IMR-90 (cell line): ENCODE results near the gene NUCB1. TPM values are rescaled to one million over a fixed set of nuclear protein-coding genes. Genes with fewer than 3 reads are reported as not detected.

Experiments
- ATAC-seq: fragments of 200-7000 bp; cut with Tn5 transposase; 2 replicates; pipeline ENCODE4 v1.9.1; 2020; ENCODE audit warnings: low read depth, mild to moderate bottlenecking, moderate library complexity
- BruUV-seq: library from RNA; stranded (reverse); fragments of 400-500 nt; replicated peaks from 2 replicates; lab custom pipeline; 2021; lab: Mats Ljungman, UMichigan
- CTCF ChIA-PET: fragments of 300-600 bp; formaldehyde crosslinking; extraction: SDS; loops from one replicate; lab custom pipeline; 2021; ENCODE audit warnings: antibody characterized with exemption; lab: Yijun Ruan, JAX
- POLR2A ChIA-PET: fragments of 300-600 bp; sonication (Branson Sonifier 250); formaldehyde crosslinking; loops from one replicate; lab custom pipeline; 2022; ENCODE audit warnings: antibody characterized with exemption; ENCODE audit not compliant: unreplicated experiment; lab: Charles Lee
- DNase-seq: peaks from one replicate; pipeline ENCODE4 v3.0.0; 2013
- H2AFZ ChIP-seq: replicated peaks from 2 replicates; pipeline ENCODE3; 2013; ENCODE audit warnings: low read length, mild to moderate bottlenecking; ENCODE audit not compliant: poor library complexity
- H2AK5ac ChIP-seq: 2 replicates; pipeline ENCODE4 v1.6.1; 2013; ENCODE audit warnings: low read depth, low read length, inconsistent platforms
- H2AK9ac ChIP-seq: replicated peaks from 2 replicates; pipeline ENCODE3; 2013; ENCODE audit warnings: mild to moderate bottlenecking, low read depth, low read length, moderate library complexity; ENCODE audit not compliant: poor library complexity
- H2BK120ac ChIP-seq: 2 replicates; pipeline ENCODE4 v1.6.1; 2013; ENCODE audit warnings: low read depth, low read length, inconsistent platforms
- H2BK15ac ChIP-seq: 3 replicates; pipeline ENCODE4 v1.6.1; 2013; ENCODE audit warnings: low read depth, low read length, inconsistent platforms
- H2BK20ac ChIP-seq: 2 replicates; pipeline ENCODE4 v1.6.1; 2013; ENCODE audit warnings: low read depth, mild to moderate bottlenecking, inconsistent platforms, low read length, moderate library complexity
- H2BK5ac ChIP-seq: 2 replicates; pipeline ENCODE4 v1.6.1; 2013; ENCODE audit warnings: mild to moderate bottlenecking, low read depth, low read length, inconsistent platforms; ENCODE audit not compliant: poor library complexity, severe bottlenecking
- H3K14ac ChIP-seq: replicated peaks from 2 replicates; pipeline ENCODE4 v1.6.1; 2013; ENCODE audit warnings: low read depth, low read length, inconsistent platforms
- H3K18ac ChIP-seq: 2 replicates; pipeline ENCODE4 v1.6.1; 2013; ENCODE audit warnings: low read depth, low read length, control low read depth
- H3K23ac ChIP-seq: 2 replicates; pipeline ENCODE4 v1.6.1; 2013; ENCODE audit warnings: low read depth, low read length, inconsistent platforms
- H3K27ac ChIP-seq: 2 replicates; pipeline ENCODE4 v1.5.1; 2013; ENCODE audit warnings: mild to moderate bottlenecking, control low read depth, low read length; ENCODE audit not compliant: insufficient read depth
- H3K27me3 ChIP-seq: 2 replicates; pipeline ENCODE4 v1.6.1; 2013; ENCODE audit warnings: low read length; ENCODE audit not compliant: control insufficient read depth, insufficient read depth
- H3K36me3 ChIP-seq: 2 replicates; pipeline ENCODE4 v1.6.1; 2013; ENCODE audit warnings: low read length, mixed read lengths; ENCODE audit not compliant: control insufficient read depth, insufficient read depth
- H3K4ac ChIP-seq: 2 replicates; pipeline ENCODE4 v1.6.1; 2013; ENCODE audit warnings: low read depth, low read length, inconsistent platforms
- H3K4me1 ChIP-seq: 2 replicates; pipeline ENCODE4 v1.6.1; 2013; ENCODE audit warnings: low read length, mixed read lengths; ENCODE audit not compliant: control insufficient read depth, insufficient read depth
- H3K4me2 ChIP-seq: 2 replicates; pipeline ENCODE4 v1.6.1; 2013; ENCODE audit warnings: low read depth, mild to moderate bottlenecking, control low read depth, low read length, moderate library complexity
- H3K4me3 ChIP-seq: 2 replicates; pipeline ENCODE4 v1.5.1; 2013; ENCODE audit warnings: low read depth, mild to moderate bottlenecking, control low read depth, low read length, moderate library complexity; ENCODE audit not compliant: insufficient read depth
- H3K56ac ChIP-seq: 2 replicates; pipeline ENCODE4 v1.6.1; 2013; ENCODE audit warnings: low read length, inconsistent platforms; ENCODE audit not compliant: insufficient read depth; ENCODE audit errors: extremely low read depth
- H3K79me1 ChIP-seq, 2 experiments: 2 replicates each; pipeline ENCODE4 v1.6.1; 2013; ENCODE audit warnings: low read length in 2 of 2, inconsistent platforms in 1 of 2, low read depth in 1 of 2
- H3K9ac ChIP-seq: 2 replicates; pipeline ENCODE4 v1.6.1; 2013; ENCODE audit warnings: low read depth, low read length, control low read depth
- H3K9me1 ChIP-seq: 2 replicates; pipeline ENCODE4 v1.6.1; 2013; ENCODE audit warnings: low read length, inconsistent platforms; ENCODE audit not compliant: insufficient read depth
- H3K9me3 ChIP-seq: 2 replicates; pipeline ENCODE4 v1.6.1; 2013; ENCODE audit warnings: low read length; ENCODE audit not compliant: control insufficient read depth, insufficient read depth
- H4K20me1 ChIP-seq: 2 replicates; pipeline ENCODE4 v1.6.1; 2013; ENCODE audit warnings: low read length, inconsistent platforms; ENCODE audit not compliant: insufficient read depth
- H4K5ac ChIP-seq: 2 replicates; pipeline ENCODE4 v1.6.1; 2013; ENCODE audit warnings: mild to moderate bottlenecking, low read depth, low read length, control low read depth
- H4K8ac ChIP-seq, 2 experiments: 2 replicates each; pipeline ENCODE4 v1.6.1; 2013; ENCODE audit warnings: low read depth in 2 of 2, low read length in 2 of 2, control low read depth in 1 of 2, inconsistent platforms in 1 of 2
- H4K91ac ChIP-seq: 2 replicates; pipeline ENCODE4 v1.6.1; 2013; ENCODE audit warnings: low read depth, low read length, inconsistent platforms; ENCODE audit not compliant: insufficient read depth
- BHLHE40 ChIP-seq: fragments of 150-350 bp; IDR thresholded peaks from 2 replicates; pipeline ENCODE4 v1.6.1; 2016; ENCODE audit warnings: mild to moderate bottlenecking, low read depth, low read length
- CEBPB ChIP-seq: IDR thresholded peaks from 2 replicates; pipeline ENCODE4 v1.6.1; 2012; ENCODE audit warnings: low read depth, low read length, improper control_type of control experiment
- CHD1 ChIP-seq: IDR thresholded peaks from 2 replicates; pipeline ENCODE4 v1.6.1; 2012; ENCODE audit warnings: low read depth, low read length, improper control_type of control experiment
- FOS ChIP-seq: fragments of 150-350 bp; IDR thresholded peaks from 2 replicates; pipeline ENCODE4 v1.6.1; 2016; ENCODE audit warnings: low read depth, low read length
- MAFK ChIP-seq: IDR thresholded peaks from 2 replicates; pipeline ENCODE4 v1.6.1; 2012; ENCODE audit warnings: low read depth, low read length, improper control_type of control experiment
- MAZ ChIP-seq: IDR thresholded peaks from 2 replicates; pipeline ENCODE4 v1.6.1; 2012; ENCODE audit warnings: low read depth, mild to moderate bottlenecking, low read length, improper control_type of control experiment, moderate library complexity, borderline replicate concordance
- MXI1 ChIP-seq: IDR thresholded peaks from 2 replicates; pipeline ENCODE4 v1.6.1; 2012; ENCODE audit warnings: low read depth, mild to moderate bottlenecking, low read length, moderate library complexity, borderline replicate concordance
- NFE2L2 ChIP-seq: fragments of 150-350 bp; IDR thresholded peaks from 2 replicates; pipeline ENCODE4 v1.6.1; 2016; ENCODE audit warnings: low read depth, mild to moderate bottlenecking, low read length
- POLR2A ChIP-seq: IDR thresholded peaks from 2 replicates; pipeline ENCODE4 v1.6.1; 2012; ENCODE audit warnings: mild to moderate bottlenecking, low read depth, low read length
- RAD21 ChIP-seq: IDR thresholded peaks from 2 replicates; pipeline ENCODE4 v1.6.1; 2012; ENCODE audit warnings: low read length, improper control_type of control experiment
- RCOR1 ChIP-seq: IDR thresholded peaks from 2 replicates; pipeline ENCODE4 v1.6.1; 2012; ENCODE audit warnings: mild to moderate bottlenecking, low read length, improper control_type of control experiment; ENCODE audit not compliant: insufficient replicate concordance
- RFX5 ChIP-seq: IDR thresholded peaks from 2 replicates; pipeline ENCODE4 v1.8.0; 2012; ENCODE audit warnings: low read depth, mild to moderate bottlenecking, low read length, moderate library complexity
- SMC3 ChIP-seq: fragments of 150-350 bp; IDR thresholded peaks from 2 replicates; pipeline ENCODE4 v1.6.1; 2016; ENCODE audit warnings: low read depth, mild to moderate bottlenecking, antibody characterized with exemption, low read length, moderate library complexity
- WGBS, 2 experiments: methylation state at CpG; one replicate each; pipeline versions ENCODE4 v1.1.5 to v1.1.7; 2013; ENCODE audit warnings: missing lambda C conversion rate in 2 of 2; ENCODE audit not compliant: insufficient read length in 1 of 2; ENCODE audit errors: extremely low coverage in 2 of 2; 5-methylcytosine and 5-hydroxymethylcytosine counted together
- dilution Hi-C: fragments of 300-500 bp; cut with HindIII; formaldehyde crosslinking; loops from one replicate; pipeline ENCODE4 v1.14.3; 2018; ENCODE audit warnings: low sequenced_read_pairs; ENCODE audit not compliant: unreplicated experiment
- in situ Hi-C: fragments of 300-500 bp; cut with MboI; formaldehyde crosslinking; loops from 3 replicates; pipeline ENCODE4 v1.14.3; 2019; ENCODE audit warnings: low sequenced_read_pairs, inconsistent platforms, mixed read lengths
- intact Hi-C: fragments of 100-400 bp; cut with micrococcal nuclease; formaldehyde crosslinking; loops from 2 replicates; pipeline ENCODE4 v1.10.0; 2022
- polyA plus RNA-seq, 3 experiments: library from polyadenylated mRNA; depleted of rRNA; stranded (reverse); fragments of >200 nt; gene quantifications; 2 replicates each; pipeline ENCODE4 v1.2.3, GENCODE V29; 2012; ENCODE audit warnings: low replicate concordance in 1 of 3
- total RNA-seq: library from RNA; depleted of rRNA; stranded (reverse); fragments of >200 nt; gene quantifications from 2 replicates; pipeline ENCODE4 v1.2.3, GENCODE V29; 2012
- TF ChIP-seq, protein P1 (sequence below): fragments of 150-350 bp; IDR thresholded peaks from 2 replicates; pipeline ENCODE4 v1.6.1; 2016; ENCODE audit warnings: low read depth, mild to moderate bottlenecking, low read length, moderate library complexity, borderline replicate concordance
- TF ChIP-seq, protein P2 (sequence below): fragments of 150-350 bp; IDR thresholded peaks from 2 replicates; pipeline ENCODE4 v1.6.1; 2017; ENCODE audit warnings: mild to moderate bottlenecking, antibody characterized with exemption, low read length, low read depth
- TF ChIP-seq, protein P3 (sequence below): conservative IDR thresholded peaks from 2 replicates; pipeline ENCODE4 v1.5.1; 2012; ENCODE audit warnings: mild to moderate bottlenecking, low read depth, low read length, improper control_type of control experiment

Gene NUCB1
- total and polyA plus RNA-seq, 2 of the 4 experiments (the other 2 are of a cell fraction) = 37.3 to 253 TPM

DNA sequence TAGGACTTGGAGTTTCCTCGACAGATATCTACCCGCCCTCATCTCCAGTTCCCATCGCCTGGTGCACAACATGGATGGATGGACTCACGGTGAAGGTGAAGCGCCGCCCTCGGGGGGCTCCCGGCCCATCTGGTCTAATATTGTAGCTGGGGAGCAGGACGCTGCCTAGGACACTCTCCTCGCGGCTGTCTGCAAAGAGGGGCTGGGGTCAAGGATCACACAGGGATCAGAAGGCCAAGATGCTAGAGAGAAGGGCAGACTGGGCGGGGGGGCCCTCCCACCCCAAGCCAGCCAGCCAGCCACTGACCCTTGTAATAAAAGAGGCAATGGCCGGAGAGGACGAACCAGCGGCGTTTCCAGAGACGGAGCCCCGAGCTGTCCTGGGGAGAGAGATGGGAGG lies 38.8 kb upstream of the NUCB1 start:
- ChIA-PET POLR2A (no interaction called here), CTCF (interaction anchor here (1.5 kb wide), 1 partner anchor 110 kb away, joined by 4 read pairs; no protein-coding TSS in a partner anchor)
- Histone ChIP-seq H3K36me3 (peaks cover 40% of the 10 kb centered on the region), H3K4me2 (no peak overlapping the region), H2BK120ac (no peak overlapping the region), H4K20me1 (no peaks in the 10 kb centered on the region), H3K4ac (no peak overlapping the region), H3K23ac (no peak overlapping the region), H4K91ac (no peak overlapping the region), H2AK5ac (no peak overlapping the region), H3K18ac (no peak overlapping the region), H2AFZ (no peak overlapping the region), H2AK9ac (peak overlapping the region; percentile 55), H3K27me3 (no peaks in the 10 kb centered on the region), H3K4me3 (no peak overlapping the region), H3K9me3 (no peaks in the 10 kb centered on the region), H3K79me1 (peaks cover 4 to 21% of the 10 kb centered on the region in 2 experiments), H2BK5ac (no peak overlapping the region), H3K4me1 (no peaks in the 10 kb centered on the region), H2BK15ac (no peak overlapping the region), H2BK20ac (no peak overlapping the region), H3K56ac (no peak overlapping the region), H3K27ac (no peak overlapping the region), H4K8ac (no peak overlapping the region), H4K5ac (no peak overlapping the region), H3K9ac (no peak overlapping the region), H3K9me1 (0 out of 2 replicates have a peak, but pooled peaks cover 5% of the 10 kb centered on the region), H3K14ac (no peak overlapping the region)
- DNase-seq = no peak
- 73% methylated on average over 5 of the region's 18 CpGs; no CpG with 5 or more reads in 1 of the 2 experiments for WGBS, 2 experiments
- in situ Hi-C loops (no loop called here), intact Hi-C loops (no loop called here), dilution Hi-C loops (no loop called here)
- ATAC-seq = no peak
- TF ChIP-seq, protein P1, sequence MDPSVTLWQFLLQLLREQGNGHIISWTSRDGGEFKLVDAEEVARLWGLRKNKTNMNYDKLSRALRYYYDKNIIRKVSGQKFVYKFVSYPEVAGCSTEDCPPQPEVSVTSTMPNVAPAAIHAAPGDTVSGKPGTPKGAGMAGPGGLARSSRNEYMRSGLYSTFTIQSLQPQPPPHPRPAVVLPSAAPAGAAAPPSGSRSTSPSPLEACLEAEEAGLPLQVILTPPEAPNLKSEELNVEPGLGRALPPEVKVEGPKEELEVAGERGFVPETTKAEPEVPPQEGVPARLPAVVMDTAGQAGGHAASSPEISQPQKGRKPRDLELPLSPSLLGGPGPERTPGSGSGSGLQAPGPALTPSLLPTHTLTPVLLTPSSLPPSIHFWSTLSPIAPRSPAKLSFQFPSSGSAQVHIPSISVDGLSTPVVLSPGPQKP = no peak
- TF ChIP-seq, protein P2, sequence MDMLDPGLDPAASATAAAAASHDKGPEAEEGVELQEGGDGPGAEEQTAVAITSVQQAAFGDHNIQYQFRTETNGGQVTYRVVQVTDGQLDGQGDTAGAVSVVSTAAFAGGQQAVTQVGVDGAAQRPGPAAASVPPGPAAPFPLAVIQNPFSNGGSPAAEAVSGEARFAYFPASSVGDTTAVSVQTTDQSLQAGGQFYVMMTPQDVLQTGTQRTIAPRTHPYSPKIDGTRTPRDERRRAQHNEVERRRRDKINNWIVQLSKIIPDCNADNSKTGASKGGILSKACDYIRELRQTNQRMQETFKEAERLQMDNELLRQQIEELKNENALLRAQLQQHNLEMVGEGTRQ = no peak
- TF ChIP-seq RFX5 (no peak), CHD1 (no peak), MXI1 (no peak), MAFK (no peak), FOS (no peak), SMC3 (no peak), CEBPB (no peak), RCOR1 (no peak), NFE2L2 (no peak), RAD21 (no peak), MAZ (no peak), POLR2A (no peak), BHLHE40 (no peak)
- TF ChIP-seq, protein P3, sequence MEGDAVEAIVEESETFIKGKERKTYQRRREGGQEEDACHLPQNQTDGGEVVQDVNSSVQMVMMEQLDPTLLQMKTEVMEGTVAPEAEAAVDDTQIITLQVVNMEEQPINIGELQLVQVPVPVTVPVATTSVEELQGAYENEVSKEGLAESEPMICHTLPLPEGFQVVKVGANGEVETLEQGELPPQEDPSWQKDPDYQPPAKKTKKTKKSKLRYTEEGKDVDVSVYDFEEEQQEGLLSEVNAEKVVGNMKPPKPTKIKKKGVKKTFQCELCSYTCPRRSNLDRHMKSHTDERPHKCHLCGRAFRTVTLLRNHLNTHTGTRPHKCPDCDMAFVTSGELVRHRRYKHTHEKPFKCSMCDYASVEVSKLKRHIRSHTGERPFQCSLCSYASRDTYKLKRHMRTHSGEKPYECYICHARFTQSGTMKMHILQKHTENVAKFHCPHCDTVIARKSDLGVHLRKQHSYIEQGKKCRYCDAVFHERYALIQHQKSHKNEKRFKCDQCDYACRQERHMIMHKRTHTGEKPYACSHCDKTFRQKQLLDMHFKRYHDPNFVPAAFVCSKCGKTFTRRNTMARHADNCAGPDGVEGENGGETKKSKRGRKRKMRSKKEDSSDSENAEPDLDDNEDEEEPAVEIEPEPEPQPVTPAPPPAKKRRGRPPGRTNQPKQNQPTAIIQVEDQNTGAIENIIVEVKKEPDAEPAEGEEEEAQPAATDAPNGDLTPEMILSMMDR = no peak
- BruUV-seq = no TSS peak
